GM18873 (cell line): ENCODE data around the gene TFDP1.
"Not testable (repeated sequence)": the region's sequence is repeated elsewhere in the genome, so short reads cannot be mapped to it uniquely, and the experiment has no call there.

Experiments used
- ATAC-seq: cut with Tn5 transposase; IDR thresholded peaks from one replicate; pipeline ENCODE4 v1.9.1; 2021; ENCODE audit warnings: mild to moderate bottlenecking, moderate library complexity, moderate number of reproducible peaks; ENCODE audit not compliant: unreplicated experiment, low FRiP score

The TFDP1 gene

DNA sequence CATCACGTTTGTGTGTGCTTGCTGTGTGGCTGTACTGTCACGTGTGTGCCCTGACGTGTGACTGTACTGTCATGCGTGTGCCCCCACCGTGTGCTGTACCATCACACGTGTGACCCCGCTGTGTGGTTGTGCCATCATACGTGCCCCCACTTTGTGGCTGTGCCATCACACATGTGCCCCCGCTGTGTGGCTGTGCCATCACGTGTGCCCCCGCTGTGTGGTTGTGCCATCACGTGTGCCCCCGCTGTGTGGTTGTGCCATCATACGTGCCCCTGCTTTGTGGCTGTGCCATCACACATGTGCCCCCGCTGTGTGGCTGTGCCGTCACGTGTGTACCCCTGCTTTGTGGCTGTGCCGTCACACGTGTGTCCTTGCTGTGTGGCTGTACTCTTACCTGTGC lies 25.7 kb downstream of the TFDP1 start:
- no peak for ATAC-seq

GRCh38 chr13:113611996-113612395 lies 27.4 kb downstream of the TFDP1 start:
- no peak for ATAC-seq

DNA sequence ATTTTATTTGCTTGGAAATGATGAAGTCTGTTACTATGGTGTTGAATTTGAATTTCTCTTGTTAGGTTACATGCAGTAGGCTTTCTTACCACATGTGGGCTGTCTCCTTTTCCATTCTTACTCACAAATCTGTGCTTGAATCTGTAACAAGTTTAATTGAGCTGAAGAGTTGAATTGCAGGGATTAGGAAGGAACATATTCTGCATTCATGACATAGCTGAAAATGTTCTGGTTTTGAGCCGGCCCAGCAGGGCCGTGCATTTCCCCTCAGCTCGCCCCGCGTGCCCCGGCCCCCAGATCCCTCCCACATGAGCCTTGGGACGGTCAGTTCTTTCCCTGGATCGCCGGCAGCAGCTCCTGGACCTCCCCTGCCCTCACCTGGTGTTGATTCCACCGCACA lies 28.1 kb downstream of the TFDP1 start:
- ATAC-seq = no peak

DNA sequence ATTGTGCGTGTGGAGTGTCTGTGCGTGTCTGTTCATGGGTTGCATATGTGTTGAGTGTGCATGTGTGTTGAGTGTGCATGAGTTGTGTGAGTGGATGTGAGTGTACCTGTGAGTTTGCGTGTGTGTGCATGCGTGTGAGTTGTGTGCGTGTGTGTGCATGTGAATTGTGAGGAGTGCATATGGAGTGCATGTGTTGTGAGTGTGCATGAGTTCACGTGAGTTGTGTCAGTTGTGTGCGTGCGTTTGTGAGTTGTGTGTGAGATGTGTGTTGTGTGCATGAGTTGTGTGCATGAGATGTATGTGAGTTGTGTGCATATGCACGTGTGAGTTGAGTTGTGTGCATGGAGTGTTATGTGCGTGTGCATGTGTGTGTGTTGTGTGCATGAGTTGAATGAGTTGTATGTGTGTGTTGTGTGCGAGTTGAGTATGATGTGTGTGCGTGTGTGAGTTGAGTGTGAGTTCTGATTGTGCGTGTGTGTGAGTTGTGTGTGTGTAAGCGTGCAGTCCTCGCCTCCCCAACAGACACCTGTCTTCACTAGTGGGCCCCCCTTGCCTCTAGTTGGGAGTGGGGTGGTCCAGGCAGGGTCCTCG lies 29.3 kb downstream of the TFDP1 start:
- ATAC-seq = no peak

- ATAC-seq = no peak
These were observed 31.8 kb downstream of the TFDP1 start for GRCh38 chr13:113616281-113616906.

DNA sequence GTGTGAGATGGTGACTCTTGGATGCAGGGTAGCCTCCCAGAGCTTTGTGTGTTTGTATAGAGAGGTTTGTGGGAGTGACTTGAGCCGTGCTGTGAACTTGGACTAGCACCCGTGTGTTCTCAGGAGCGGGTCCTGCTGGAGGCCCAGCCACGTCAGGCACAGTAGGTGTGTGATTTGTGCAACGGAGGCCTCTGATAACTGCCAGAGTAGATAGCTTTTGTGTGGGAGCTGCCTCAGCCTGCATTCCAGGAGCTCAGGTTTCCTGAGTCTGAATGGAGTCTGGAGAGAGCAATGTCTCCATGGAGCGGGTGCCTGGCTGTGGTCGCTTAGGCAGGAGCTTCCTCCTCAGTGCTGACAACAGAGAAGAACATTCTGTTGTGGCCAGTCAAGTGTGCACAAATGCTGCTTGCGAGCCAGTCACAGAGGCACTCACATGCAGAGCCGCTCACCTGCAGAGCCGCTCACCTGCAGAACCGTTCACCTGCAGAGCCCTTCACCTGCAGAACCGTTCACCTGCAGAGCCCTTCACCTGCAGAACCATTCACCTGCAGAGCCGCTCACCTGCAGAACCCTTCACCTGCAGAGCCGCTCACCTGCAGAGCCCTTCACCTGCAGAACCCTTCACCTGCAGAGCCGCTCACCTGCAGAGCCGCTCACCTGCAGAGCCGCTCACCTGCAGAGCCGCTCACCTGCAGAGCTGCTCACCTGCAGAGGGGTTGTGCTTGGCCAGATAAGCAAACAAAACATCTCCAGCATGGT lies 32.6 kb downstream of the TFDP1 start:
- ATAC-seq = no peak

GRCh38 chr13:113617961-113618360 lies 33.4 kb downstream of the TFDP1 start:
- ATAC-seq = no peak

DNA sequence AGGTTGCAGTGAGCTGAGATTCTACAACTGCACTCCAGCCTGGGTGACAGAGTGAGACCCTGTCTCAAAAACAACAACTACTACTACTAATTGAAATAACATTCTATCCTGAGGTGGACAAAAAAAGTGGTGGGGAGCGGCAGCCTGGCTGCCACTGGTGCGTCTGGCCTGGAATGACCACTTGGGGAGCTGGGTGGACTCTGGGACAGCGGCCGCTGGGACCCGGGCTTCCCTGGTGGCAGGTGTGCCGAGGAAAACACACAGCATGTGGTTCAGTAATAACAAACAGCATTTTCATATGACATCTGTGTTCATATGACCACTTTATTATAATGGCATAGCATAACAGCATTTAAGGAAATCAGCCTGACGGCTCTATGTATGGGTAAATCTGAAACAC lies 33.9 kb downstream of the TFDP1 start:
- ATAC-seq = no peak

GRCh38 chr13:113620036-113620796 lies 35.7 kb downstream of the TFDP1 start:
- ATAC-seq = no peak

DNA sequence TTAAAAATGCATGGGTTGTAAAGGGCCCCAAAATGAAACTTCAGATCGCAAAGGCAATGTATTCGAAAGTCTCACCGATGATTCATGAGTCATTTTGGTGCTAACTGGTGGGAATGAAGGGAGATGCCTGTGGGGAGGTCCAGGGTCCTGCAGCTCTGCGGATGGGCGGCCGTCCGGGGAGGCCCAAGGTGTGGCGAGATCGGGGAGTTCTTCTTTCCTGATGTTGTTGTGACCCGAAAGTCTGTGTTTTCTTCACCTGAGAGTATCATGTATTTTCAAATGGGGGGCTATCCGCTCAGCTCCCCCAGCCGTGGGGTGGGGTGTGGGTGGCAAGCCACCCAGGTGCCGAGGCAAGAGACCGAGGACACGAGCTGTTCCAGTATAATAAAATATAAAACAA lies 36.5 kb downstream of the TFDP1 start:
- ATAC-seq = no peak

DNA sequence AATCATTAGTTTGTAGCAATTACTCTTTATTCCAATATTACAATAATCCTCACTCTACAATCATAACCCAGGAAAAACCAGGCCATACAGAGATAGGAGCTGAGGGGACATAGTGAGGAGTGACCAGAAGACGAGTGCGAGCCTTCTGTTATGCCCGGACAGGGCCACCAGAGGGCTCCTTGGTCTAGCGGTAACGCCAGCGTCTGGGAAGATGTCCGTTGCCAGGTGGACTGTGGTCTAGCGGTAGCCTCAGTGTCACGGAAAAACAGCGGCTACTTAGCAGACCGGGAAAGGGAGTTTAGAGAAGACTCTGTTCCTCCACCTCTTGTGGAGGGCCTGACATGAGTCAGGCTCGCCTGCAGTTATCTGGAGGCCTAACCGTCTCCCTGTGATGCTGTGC lies 36.9 kb downstream of the TFDP1 start:
- ATAC-seq = not testable (repeated sequence)

DNA sequence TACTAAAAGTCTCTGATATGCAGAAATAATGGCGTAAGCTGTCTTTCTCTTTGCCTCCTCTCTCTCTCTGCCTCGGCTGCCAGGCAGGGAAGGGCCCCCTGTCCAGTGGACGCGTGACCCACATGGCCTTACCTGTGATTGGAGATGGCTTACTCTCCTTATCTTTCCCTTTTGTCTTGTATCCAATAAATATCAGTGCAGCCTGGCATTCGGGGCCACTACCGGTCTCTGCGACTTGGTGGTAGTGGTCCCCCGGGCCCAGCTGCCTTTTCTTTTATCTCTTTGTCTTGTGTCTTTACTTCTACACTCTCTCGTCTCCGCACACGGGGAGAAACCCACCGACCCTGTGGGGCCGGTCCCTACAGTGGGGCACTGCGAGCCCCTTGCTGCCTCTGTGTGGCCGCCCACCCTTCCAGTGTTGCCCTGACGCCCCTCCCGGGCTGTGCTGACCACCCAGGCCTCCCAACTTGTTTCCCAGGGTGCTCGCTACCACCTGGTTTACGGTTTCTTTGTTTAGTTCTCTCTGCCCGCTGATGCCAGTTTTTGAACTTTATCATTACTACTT lies 37.5 kb downstream of the TFDP1 start:
- not testable (repeated sequence) for ATAC-seq

- no peak for ATAC-seq
These were observed 38.4 kb downstream of the TFDP1 start for GRCh38 chr13:113622791-113623490.

- no peak for ATAC-seq
These were observed 39.1 kb downstream of the TFDP1 start for GRCh38 chr13:113623491-113624234.

DNA sequence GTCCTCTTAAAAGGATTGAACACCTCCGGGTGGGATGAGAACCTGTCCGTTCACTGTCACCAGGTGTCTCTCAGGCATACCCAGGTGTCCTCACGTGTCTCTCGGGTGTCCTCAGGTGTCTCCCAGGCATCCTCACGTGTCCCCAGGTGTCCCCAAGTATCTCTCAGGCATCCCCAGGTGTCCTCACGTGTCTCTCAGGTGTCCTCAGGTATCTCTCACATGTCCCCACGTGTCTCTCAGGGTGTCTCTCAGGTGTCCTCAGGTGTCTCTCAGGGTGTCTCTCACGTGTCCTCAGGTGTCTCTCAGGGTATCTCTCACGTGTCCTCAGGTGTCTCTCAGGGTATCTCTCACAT lies 39.7 kb downstream of the TFDP1 start:
- ATAC-seq = no peak

GRCh38 chr13:113624640-113625304 lies 40.2 kb downstream of the TFDP1 start:
- not testable (repeated sequence) for ATAC-seq

GRCh38 chr13:113625965-113626721 lies 41.6 kb downstream of the TFDP1 start:
- no peak for ATAC-seq

- no peak for ATAC-seq
These were observed 42.6 kb downstream of the TFDP1 start for GRCh38 chr13:113627136-113627535.
